IgD-negative memory B cell (primary cell): ENCODE measurements around the gene PFKFB4. TPM values are rescaled to one million over a fixed set of nuclear protein-coding genes. Genes with fewer than 3 reads are reported as not detected.

ENCODE experiments used
- H3K27ac Mint-ChIP-seq, 3 donors: one replicate each; pipeline ENCODE4 v1.8.0; 2020 to 2022; ENCODE audit warnings: mild to moderate bottlenecking in 3 of 3, mixed read lengths in 3 of 3, moderate library complexity in 1 of 3
- H3K27me3 Mint-ChIP-seq: one replicate; pipeline ENCODE4 v1.8.0; 2021; ENCODE audit warnings: mixed read lengths
- H3K36me3 Mint-ChIP-seq: one replicate; pipeline ENCODE4 v1.8.0; 2020; ENCODE audit warnings: mild to moderate bottlenecking, mixed read lengths
- H3K4me1 Mint-ChIP-seq, 3 donors: one replicate each; pipeline ENCODE4 v1.8.0; 2020 to 2022; ENCODE audit warnings: mixed read lengths in 3 of 3, mild to moderate bottlenecking in 1 of 3
- H3K4me3 Mint-ChIP-seq, 4 donors: one replicate each; pipeline ENCODE4 v1.8.0; 2020 to 2022; ENCODE audit warnings: mild to moderate bottlenecking in 4 of 4, mixed read lengths in 4 of 4, moderate library complexity in 3 of 4
- H3K9me3 Mint-ChIP-seq, 3 donors: one replicate each; pipeline ENCODE4 v1.8.0; 2020 to 2021; ENCODE audit warnings: mixed read lengths in 3 of 3, mild to moderate bottlenecking in 1 of 3
- polyA plus RNA-seq: library from polyadenylated mRNA; unstranded; fragments of 300-500 nt; fragmentation: Illumina TruSeq; gene quantifications from one replicate; pipeline ENCODE4 v1.2.3, GENCODE V29; 2021

The PFKFB4 gene
- polyA plus RNA-seq, 1 donor from 2014 or later, result 1.5 TPM

- no peaks in the 10 kb centered on the region for H3K9me3 Mint-ChIP-seq
- peaks cover 22 to 40% (median 32%) of the 10 kb centered on the region in 3 donors for H3K4me1 Mint-ChIP-seq
- no peaks in the 10 kb centered on the region for H3K36me3 Mint-ChIP-seq
- H3K27ac Mint-ChIP-seq, result peak overlapping the region; percentile 64 to 97 (median 88)
- peak overlapping the region in 2 of 4 donors; percentile 87 to 91 for H3K4me3 Mint-ChIP-seq
- H3K27me3 Mint-ChIP-seq, result peaks cover 2% of the 10 kb centered on the region
These were observed 88.3 kb downstream of the PFKFB4 start for GRCh38 chr3:48468329-48468731.

Other genes starting within 250 kb of the PFKFB4 start
- not detected for gene SPINK8, start 223.1 kb downstream of the PFKFB4 start, polyA plus RNA-seq
- gene FBXW12, start 184.6 kb downstream of the PFKFB4 start, polyA plus RNA-seq, result not detected
- not detected for gene PLXNB1, start 126.7 kb downstream of the PFKFB4 start, polyA plus RNA-seq
- gene CCDC51, start 116.7 kb downstream of the PFKFB4 start, polyA plus RNA-seq, result 13.4 TPM
- 701 TPM for gene TMA7, start 116.5 kb downstream of the PFKFB4 start, polyA plus RNA-seq
- gene ATRIP, start 110.1 kb downstream of the PFKFB4 start, polyA plus RNA-seq, result 13.9 TPM
- gene SHISA5, start 52.6 kb downstream of the PFKFB4 start, polyA plus RNA-seq, result 307 TPM
- not detected for gene UCN2, start 7.0 kb upstream of the PFKFB4 start, polyA plus RNA-seq
- gene COL7A1, start 38.5 kb upstream of the PFKFB4 start, polyA plus RNA-seq, result not detected
- 147 TPM for gene UQCRC1, start 52.8 kb upstream of the PFKFB4 start, polyA plus RNA-seq
- gene TMEM89, start 65.0 kb upstream of the PFKFB4 start, polyA plus RNA-seq, result not detected
- 1.4 TPM for gene SLC26A6, start 78.7 kb upstream of the PFKFB4 start, polyA plus RNA-seq
- gene CELSR3, start 106.1 kb upstream of the PFKFB4 start, polyA plus RNA-seq, result 0.59 TPM
- gene NCKIPSD, start 129.1 kb upstream of the PFKFB4 start, polyA plus RNA-seq, result 17.2 TPM
- 43.4 TPM for gene IP6K2, start 160.4 kb upstream of the PFKFB4 start, polyA plus RNA-seq